ENCODE measurements around the gene RASSF8. TPM values are rescaled to one million over a fixed set of nuclear protein-coding genes. Genes with fewer than 3 reads are reported as not detected.

The RASSF8 gene
- total and polyA plus RNA-seq, 2 of the 8 experiments (the other 6 are each of a cell fraction or from before 2014, with no cell fraction given), result 6.4 to 46.7 TPM

GRCh38 chr12:26088998-26089397 lies 130.5 kb downstream of the RASSF8 start (continued):
- TF ChIP-seq CBX5 (IDR thresholded peaks at IDR 0.05; ENCODE audit: low read depth, low read length), result no peak
- no peak for TF ChIP-seq CTBP2 (IDR thresholded peaks at IDR 0.05; ENCODE audit: borderline replicate concordance, insufficient read depth, insufficient read length, low read length)
- TF ChIP-seq EZH2 (IDR thresholded peaks at IDR 0.05; ENCODE audit: low read depth, low read length, severe bottlenecking), result no peak
- TF ChIP-seq JUND (IDR thresholded peaks at IDR 0.05; ENCODE audit: low read length), result no peak
- TF ChIP-seq EGR1 (IDR thresholded peaks at IDR 0.05; ENCODE audit: borderline replicate concordance, low read depth, low read length), result no peak
- TF ChIP-seq CTCF (IDR thresholded peaks at IDR 0.05; ENCODE audit: control extremely low read depth in 1 of 3, insufficient read depth in 1 of 3, low read depth in 1 of 3, low read length in 3 of 3), result no peak
